K562 (cell line): Measurements from ENCODE around the gene ADRA2A. TPM values are rescaled to one million over a fixed set of nuclear protein-coding genes. Genes with fewer than 3 reads are reported as not detected.

Source experiments
- ATAC-seq: fragments of 200-7000 bp; cut with Tn5 transposase; 3 replicates; pipeline ENCODE4 v1.9.1; 2020; ENCODE audit warnings: moderate library complexity
- BruUV-seq: library from RNA; stranded (reverse); fragments of 400-500 nt; replicated peaks from 2 replicates; lab custom pipeline; 2021; lab: Mats Ljungman, UMichigan
- CTCF ChIA-PET: fragments of 300-600 bp; formaldehyde crosslinking; extraction: SDS; loops from one replicate; lab custom pipeline; 2021; ENCODE audit warnings: low intra/inter-chr PET ratio; lab: Yijun Ruan, JAX
- POLR2A ChIA-PET: fragments of 300-600, 350-650 bp; sonication (Branson Sonifier 250); formaldehyde crosslinking; extraction: SDS; loops from one replicate; lab custom pipeline; 2021; ENCODE audit warnings: antibody characterized with exemption, inconsistent platforms; lab: Yijun Ruan, JAX
- DNase-seq, 4 experiments: peaks; one replicate each; pipeline versions ENCODE4 v3.0.0 to v3.0.0-alpha.2; 2011 to 2018; ENCODE audit warnings: low spot score in 3 of 4, mixed read lengths in 3 of 4; ENCODE audit errors: extremely low read depth in 1 of 4
- FAIRE-seq: peaks from 2 replicates; lab custom pipeline; 2011; peaks lifted over from hg19 to GRCh38; lab: Jason Lieb, UNC
- H2AFZ ChIP-seq: 2 replicates; pipeline ENCODE4 v1.6.0; 2011; ENCODE audit warnings: low read depth, low read length, control low read depth, inconsistent platforms
- H3K27ac ChIP-seq: fragments of 200-600 bp; 3 replicates; pipeline ENCODE4 v1.8.0; 2011; ENCODE audit warnings: low read depth, mild to moderate bottlenecking, control low read depth, inconsistent platforms, low read length, moderate library complexity, mixed read lengths; ENCODE audit errors: extremely low read depth
- H3K27me3 ChIP-seq, 2 experiments: fragments of 300-600 bp in 1 of 2; 2 replicates in 1 of 2; 3 replicates in 1 of 2; pipeline versions ENCODE4 v1.6.0 to v1.8.0; 2011; ENCODE audit warnings: inconsistent platforms in 2 of 2, low read length in 2 of 2, mild to moderate bottlenecking in 1 of 2, mixed read lengths in 1 of 2, moderate library complexity in 1 of 2; ENCODE audit not compliant: control insufficient read depth in 2 of 2, insufficient read depth in 2 of 2
- H3K36me3 ChIP-seq: fragments of 300-600 bp; 3 replicates; pipeline ENCODE4 v1.8.0; 2011; ENCODE audit warnings: mild to moderate bottlenecking, low read length, inconsistent platforms; ENCODE audit not compliant: control insufficient read depth, insufficient read depth
- H3K4me1 ChIP-seq, 2 experiments: fragments of 200-600 bp in 1 of 2; replicated peaks in 1 of 2; 2 replicates in 1 of 2; 3 replicates in 1 of 2; pipeline versions ENCODE4 v1.5.1 to v1.8.0; 2011; ENCODE audit warnings: inconsistent platforms in 2 of 2, low read length in 2 of 2, mild to moderate bottlenecking in 1 of 2, mixed read lengths in 1 of 2, moderate library complexity in 1 of 2; ENCODE audit not compliant: control insufficient read depth in 2 of 2, insufficient read depth in 2 of 2
- H3K4me2 ChIP-seq: 2 replicates; pipeline ENCODE4 v1.6.1; 2011; ENCODE audit warnings: low read length, control low read depth, inconsistent platforms, mixed read lengths; ENCODE audit not compliant: insufficient read depth
- H3K4me3 ChIP-seq: fragments of 200-600 bp; sonication (generic), shearing (Covaris generic); 2 replicates; pipeline ENCODE4 v1.5.1; 2016; ENCODE audit warnings: control low read depth, inconsistent platforms
- H3K79me2 ChIP-seq: fragments of 200-600 bp; 3 replicates; pipeline ENCODE4 v1.8.0; 2011; ENCODE audit warnings: low read length, inconsistent platforms; ENCODE audit not compliant: control insufficient read depth, insufficient read depth
- H3K9ac ChIP-seq, 2 experiments: 2 replicates each; pipeline versions ENCODE4 v1.6.0 to v1.6.1; 2011; ENCODE audit warnings: low read depth in 2 of 2, low read length in 2 of 2, control low read depth in 1 of 2, inconsistent platforms in 1 of 2, mild to moderate bottlenecking in 1 of 2, mixed read lengths in 1 of 2; ENCODE audit not compliant: insufficient read depth in 1 of 2
- H3K9me1 ChIP-seq: one replicate; pipeline ENCODE4 v1.6.0; 2011; ENCODE audit warnings: inconsistent platforms, mild to moderate bottlenecking, low read length, moderate library complexity; ENCODE audit not compliant: control insufficient read depth, insufficient read depth
- H3K9me3 ChIP-seq: replicated peaks from 2 replicates; pipeline ENCODE4 v1.5.1; 2011; ENCODE audit warnings: low read depth, low read length, inconsistent platforms; ENCODE audit not compliant: control insufficient read depth, insufficient read depth
- H4K20me1 ChIP-seq: replicated peaks from 2 replicates; pipeline ENCODE4 v1.6.1; 2011; ENCODE audit warnings: low read length, inconsistent platforms, mixed read lengths; ENCODE audit not compliant: control insufficient read depth, insufficient read depth
- ATF1 ChIP-seq, 2 experiments: fragments of 450-650 bp in 1 of 2; IDR thresholded peaks; 2 replicates each; pipeline ENCODE4 v1.6.1; 2016; ENCODE audit warnings: missing compliant biosample characterization in 1 of 2, missing genetic modification characterization in 1 of 2
- C11orf30 ChIP-seq: fragments of 450-650 bp; IDR thresholded peaks from 2 replicates; pipeline ENCODE4 v1.6.1; 2016; ENCODE audit warnings: low read depth, mild to moderate bottlenecking
- CTCF ChIP-seq, 3 experiments: IDR thresholded peaks in 2 of 3; conservative IDR thresholded peaks in 1 of 3; 2 replicates each; pipeline ENCODE4 v1.5.1; 2011 to 2012; ENCODE audit warnings: low read length in 3 of 3, mild to moderate bottlenecking in 3 of 3, control low read depth in 2 of 3, improper control_type of control experiment in 1 of 3, inconsistent platforms in 1 of 3, low read depth in 1 of 3, mixed read lengths in 1 of 3, moderate library complexity in 1 of 3; ENCODE audit not compliant: insufficient read depth in 2 of 3
- E2F5 ChIP-seq: sonication (generic); formaldehyde crosslinking; IDR thresholded peaks from 2 replicates; pipeline ENCODE4 v1.8.0; 2022; ENCODE audit warnings: mild to moderate bottlenecking, missing genetic modification reagents
- E2F6 ChIP-seq, 2 experiments: IDR thresholded peaks; 2 replicates each; pipeline ENCODE4 v1.6.1; 2011; ENCODE audit warnings: borderline replicate concordance in 1 of 2, control low read depth in 1 of 2, low read depth in 1 of 2, low read length in 1 of 2, mild to moderate bottlenecking in 1 of 2, mixed read lengths in 1 of 2, moderate library complexity in 1 of 2; ENCODE audit not compliant: insufficient read depth in 1 of 2, insufficient read length in 1 of 2, poor library complexity in 1 of 2, severe bottlenecking in 1 of 2; ENCODE audit errors: extremely low read depth in 1 of 2
- ETV1 ChIP-seq: fragments of 450-650 bp; conservative IDR thresholded peaks from 2 replicates; pipeline ENCODE4 v1.6.1; 2016; ENCODE audit warnings: missing genetic modification characterization, control low read depth, low read depth, missing compliant biosample characterization
- ILK ChIP-seq: fragments of 450-650 bp; IDR thresholded peaks from 2 replicates; pipeline ENCODE4 v1.6.1; 2016; ENCODE audit warnings: missing genetic modification characterization, low read depth, mild to moderate bottlenecking, missing compliant biosample characterization, moderate library complexity, borderline replicate concordance
- MAFF ChIP-seq: IDR thresholded peaks from 2 replicates; pipeline ENCODE4 v1.6.1; 2012; ENCODE audit warnings: low read length, improper control_type of control experiment
- MAFG ChIP-seq: fragments of 450-650 bp; conservative IDR thresholded peaks from 2 replicates; pipeline ENCODE4 v1.6.1; 2016; ENCODE audit warnings: missing genetic modification characterization, missing compliant biosample characterization
- MAFK ChIP-seq: IDR thresholded peaks from 2 replicates; pipeline ENCODE4 v1.6.1; 2011; ENCODE audit warnings: low read length, improper control_type of control experiment
- MIER1 ChIP-seq: fragments of 450-650 bp; IDR thresholded peaks from 2 replicates; pipeline ENCODE4 v1.6.1; 2016; ENCODE audit warnings: antibody characterized with exemption, mild to moderate bottlenecking, low read depth
- NFXL1 ChIP-seq: fragments of 450-650 bp; formaldehyde crosslinking; IDR thresholded peaks from 2 replicates; pipeline ENCODE4 v1.4.0; 2021; ENCODE audit warnings: mild to moderate bottlenecking
- PHF21A ChIP-seq: fragments of 450-650 bp; IDR thresholded peaks from 2 replicates; pipeline ENCODE4 v1.6.1; 2017; ENCODE audit warnings: low read depth, borderline replicate concordance
- SP2 ChIP-seq: IDR thresholded peaks from 2 replicates; pipeline ENCODE4 v1.6.1; 2011; ENCODE audit warnings: mild to moderate bottlenecking, low read depth, low read length, moderate library complexity; ENCODE audit not compliant: poor library complexity, severe bottlenecking; ENCODE audit errors: extremely low read depth
- TEAD2 ChIP-seq: fragments of 450-650 bp; IDR thresholded peaks from 2 replicates; pipeline ENCODE4 v1.6.1; 2016; ENCODE audit warnings: missing genetic modification characterization, control low read depth, missing compliant biosample characterization
- ZFP36 ChIP-seq: fragments of 150-350 bp; IDR thresholded peaks from 2 replicates; pipeline ENCODE4 v1.6.1; 2018; ENCODE audit warnings: low read length, low read depth; ENCODE audit not compliant: partially characterized antibody
- ZNF316 ChIP-seq: fragments of 450-650 bp; IDR thresholded peaks from 2 replicates; pipeline ENCODE4 v1.6.1; 2016
- ZNF77 ChIP-seq: fragments of 250-450 bp; sonication (Bioruptor Pico); IDR thresholded peaks from 2 replicates; pipeline ENCODE4 v1.5.0; 2020
- WGBS: fragments of 100-300 bp; shearing (Covaris generic); methylation state at CpG from one replicate; pipeline ENCODE4 v1.1.6; 2016; ENCODE audit warnings: low coverage, mixed read lengths; ENCODE audit not compliant: insufficient coverage; ENCODE audit errors: missing lambda C conversion rate; 5-methylcytosine and 5-hydroxymethylcytosine counted together
- in situ Hi-C: fragments of 300-500 bp; cut with MboI; formaldehyde crosslinking; loops from 4 replicates; pipeline ENCODE4 v1.15.0; 2018; ENCODE audit warnings: inconsistent platforms, mixed read lengths
- intact Hi-C: fragments of 100-400 bp; cut with micrococcal nuclease; formaldehyde crosslinking; loops from 2 replicates; pipeline ENCODE4 v1.14.2; 2022
- polyA plus RNA-seq, 8 experiments: library from polyadenylated mRNA; depleted of rRNA in 4 of 8; stranded (reverse) in 5 of 8; unstranded in 3 of 8; fragments of >200 nt; fragmentation: Nextera tagmentation in 2 of 8; fragmentation: Illumina TruSeq in 1 of 8; extraction: Ambion mirVana in 2 of 8; extraction: Trizol in 1 of 8; gene quantifications; 2 replicates each; pipeline versions ENCODE4 v1.2.1 to v1.2.3, GENCODE V29; 2011 to 2014; ENCODE audit warnings: inconsistent platforms in 1 of 8, missing spikeins in 1 of 8
- total RNA-seq, 7 experiments: library from RNA; depleted of rRNA in 6 of 7; stranded (reverse); fragments of >200 nt in 6 of 7; fragmentation: Illumina TruSeq in 2 of 7; extraction: Trizol in 2 of 7; gene quantifications; 2 replicates each; pipeline versions ENCODE4 v1.2.1 to v1.2.3, GENCODE V29; 2011 to 2021; ENCODE audit warnings: low replicate concordance in 1 of 7

The ADRA2A gene
- total and polyA plus RNA-seq, 9 of the 15 experiments (the other 6 are each of a cell fraction or from before 2014, with no cell fraction given), result not detected

GRCh38 chr10:111080224-111080623 lies 3.4 kb downstream of the ADRA2A start:
- H3K9ac ChIP-seq, result no peak overlapping the region
- H3K27me3 ChIP-seq, result peaks cover 0 to 5% of the 10 kb centered on the region in 2 experiments; a peak in 1 of 5 replicates
- H3K36me3 ChIP-seq, result no peaks in the 10 kb centered on the region
- in situ Hi-C loops (no loop called here), intact Hi-C loops (no loop called here)
- BruUV-seq, result no TSS peak
- ATAC-seq (no peak), DNase-seq (no peak), FAIRE-seq (no peak)
- no peaks in the 10 kb centered on the region for H4K20me1 ChIP-seq
- H3K4me2 ChIP-seq, result no peak overlapping the region
- H3K79me2 ChIP-seq, result no peaks in the 10 kb centered on the region
- ChIA-PET CTCF (no interaction called here), POLR2A (no interaction called here)
- no peak overlapping the region for H3K4me3 ChIP-seq
- H3K9me3 ChIP-seq, result no peaks in the 10 kb centered on the region
- no peak overlapping the region for H3K27ac ChIP-seq
- 0% methylated on average over 2 of the region's 2 CpGs for WGBS
- H3K4me1 ChIP-seq, result peaks cover 0 to 9% of the 10 kb centered on the region in 2 experiments; a peak in 1 of 5 replicates
- H2AFZ ChIP-seq, result no peak overlapping the region
- TF ChIP-seq MIER1 (no peak), ZFP36 (no peak), MAFK (peak; percentile 69), MAFF (peak; percentile 67), ZNF77 (CRISPR knock-in tag) (no peak), CTCF (IDR thresholded peaks at IDR 0.05 in 2 of 3, conservative IDR thresholded peaks at IDR 0.05 in 1 of 3; ENCODE audit: insufficient read depth in 2 of 3, low read depth in 1 of 3, low read length in 3 of 3) (no peak), SP2 (no peak), PHF21A (no peak), ILK (tag) (no peak), C11orf30 (peak; percentile 18; the same call in 1 of the 2 replicates), E2F6 (IDR thresholded peaks at IDR 0.05; ENCODE audit: borderline replicate concordance in 1 of 2, extremely low read depth in 1 of 2, insufficient read depth in 1 of 2, insufficient read length in 1 of 2, low read depth in 1 of 2, low read length in 1 of 2, poor library complexity in 1 of 2, severe bottlenecking in 1 of 2) (no peak), MAFG (tag) (peak; percentile 69), ETV1 (tag) (no peak), TEAD2 (tag) (no peak), ZNF316 (peak; percentile 63), ATF1 (CRISPR knock-in tag; IDR thresholded peaks at IDR 0.05) (no peak), ATF1 (tag; IDR thresholded peaks at IDR 0.05) (no peak), NFXL1 (CRISPR knock-in tag) (no peak), E2F5 (CRISPR knock-in tag) (no peak)
- no peaks in the 10 kb centered on the region for H3K9me1 ChIP-seq
